HL-60 (cell line): ENCODE results near the gene ITPK1.
A peak's percentile ranks its signal among the peaks of the same experiment; 100 is the strongest.

Experiments
- DNase-seq, 2 experiments: peaks; one replicate each; pipeline ENCODE4 v3.0.0-alpha.2; 2010 to 2020; ENCODE audit warnings: low read depth in 1 of 2, low spot score in 1 of 2
- H3K27ac ChIP-seq: fragments of 250-450 bp; sonication (Bioruptor Pico); replicated peaks from 2 replicates; pipeline ENCODE4 v1.5.1; 2020; ENCODE audit warnings: mild to moderate bottlenecking, moderate library complexity
- H3K27me3 ChIP-seq: fragments of 250-450 bp; sonication (Bioruptor Pico); 2 replicates; pipeline ENCODE4 v1.5.1; 2021; ENCODE audit warnings: mild to moderate bottlenecking, moderate library complexity; ENCODE audit not compliant: insufficient read depth, poor library complexity, severe bottlenecking
- H3K4me3 ChIP-seq: replicated peaks from 2 replicates; pipeline ENCODE4 v1.5.1; 2011; ENCODE audit warnings: mild to moderate bottlenecking, control low read depth, low read length; ENCODE audit not compliant: insufficient read depth
- CTCF ChIP-seq: IDR thresholded peaks from one replicate; pipeline ENCODE4 v1.5.1; 2011; ENCODE audit warnings: low read length, control low read depth, inconsistent platforms; ENCODE audit not compliant: insufficient read depth
- GABPA ChIP-seq: IDR thresholded peaks from 2 replicates; pipeline ENCODE4 v1.6.1; 2012; ENCODE audit warnings: low read depth
- POLR2AphosphoS5 ChIP-seq: IDR thresholded peaks from 2 replicates; pipeline ENCODE4 v1.6.1; 2012; ENCODE audit warnings: low read depth
- SPI1 ChIP-seq: IDR thresholded peaks from 2 replicates; pipeline ENCODE4 v1.6.1; 2012; ENCODE audit warnings: low read depth, mild to moderate bottlenecking, borderline replicate concordance
- TF ChIP-seq, protein P1 (sequence below): IDR thresholded peaks from 2 replicates; pipeline ENCODE4 v1.6.1; 2012; ENCODE audit warnings: low read depth; ENCODE audit not compliant: insufficient replicate concordance

ITPK1 gene

GRCh38 chr14:93122826-93123225 lies 7.1 kb upstream of the ITPK1 start:
- TF ChIP-seq POLR2AphosphoS5 = no peak
- TF ChIP-seq SPI1 = no peak
- no peak for TF ChIP-seq GABPA
- TF ChIP-seq, protein P1, sequence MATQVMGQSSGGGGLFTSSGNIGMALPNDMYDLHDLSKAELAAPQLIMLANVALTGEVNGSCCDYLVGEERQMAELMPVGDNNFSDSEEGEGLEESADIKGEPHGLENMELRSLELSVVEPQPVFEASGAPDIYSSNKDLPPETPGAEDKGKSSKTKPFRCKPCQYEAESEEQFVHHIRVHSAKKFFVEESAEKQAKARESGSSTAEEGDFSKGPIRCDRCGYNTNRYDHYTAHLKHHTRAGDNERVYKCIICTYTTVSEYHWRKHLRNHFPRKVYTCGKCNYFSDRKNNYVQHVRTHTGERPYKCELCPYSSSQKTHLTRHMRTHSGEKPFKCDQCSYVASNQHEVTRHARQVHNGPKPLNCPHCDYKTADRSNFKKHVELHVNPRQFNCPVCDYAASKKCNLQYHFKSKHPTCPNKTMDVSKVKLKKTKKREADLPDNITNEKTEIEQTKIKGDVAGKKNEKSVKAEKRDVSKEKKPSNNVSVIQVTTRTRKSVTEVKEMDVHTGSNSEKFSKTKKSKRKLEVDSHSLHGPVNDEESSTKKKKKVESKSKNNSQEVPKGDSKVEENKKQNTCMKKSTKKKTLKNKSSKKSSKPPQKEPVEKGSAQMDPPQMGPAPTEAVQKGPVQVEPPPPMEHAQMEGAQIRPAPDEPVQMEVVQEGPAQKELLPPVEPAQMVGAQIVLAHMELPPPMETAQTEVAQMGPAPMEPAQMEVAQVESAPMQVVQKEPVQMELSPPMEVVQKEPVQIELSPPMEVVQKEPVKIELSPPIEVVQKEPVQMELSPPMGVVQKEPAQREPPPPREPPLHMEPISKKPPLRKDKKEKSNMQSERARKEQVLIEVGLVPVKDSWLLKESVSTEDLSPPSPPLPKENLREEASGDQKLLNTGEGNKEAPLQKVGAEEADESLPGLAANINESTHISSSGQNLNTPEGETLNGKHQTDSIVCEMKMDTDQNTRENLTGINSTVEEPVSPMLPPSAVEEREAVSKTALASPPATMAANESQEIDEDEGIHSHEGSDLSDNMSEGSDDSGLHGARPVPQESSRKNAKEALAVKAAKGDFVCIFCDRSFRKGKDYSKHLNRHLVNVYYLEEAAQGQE = no peak
- TF ChIP-seq CTCF = no peak
- H3K27ac ChIP-seq = no peak overlapping the region
- no peak for DNase-seq
- no peaks in the 10 kb centered on the region for H3K27me3 ChIP-seq
- H3K4me3 ChIP-seq = no peak overlapping the region

- no peak overlapping the region for H3K27ac ChIP-seq
- H3K27me3 ChIP-seq = no peaks in the 10 kb centered on the region
- TF ChIP-seq, protein P1 = no peak
- TF ChIP-seq POLR2AphosphoS5 = no peak
- no peak for TF ChIP-seq CTCF
- H3K4me3 ChIP-seq = no peak overlapping the region
- no peak for DNase-seq
Observed at GRCh38 chr14:93121030-93121834, 5.5 kb upstream of the ITPK1 start.

- H3K4me3 ChIP-seq = no peak overlapping the region
- peak in 1 of 2 experiments; percentile 17 for DNase-seq
- peak; percentile 44; the same call in 1 of the 2 replicates for TF ChIP-seq SPI1
- TF ChIP-seq GABPA = no peak
- H3K27me3 ChIP-seq = no peaks in the 10 kb centered on the region
- H3K27ac ChIP-seq = no peak overlapping the region
Observed at GRCh38 chr14:93120517-93120916, 4.8 kb upstream of the ITPK1 start.

DNA sequence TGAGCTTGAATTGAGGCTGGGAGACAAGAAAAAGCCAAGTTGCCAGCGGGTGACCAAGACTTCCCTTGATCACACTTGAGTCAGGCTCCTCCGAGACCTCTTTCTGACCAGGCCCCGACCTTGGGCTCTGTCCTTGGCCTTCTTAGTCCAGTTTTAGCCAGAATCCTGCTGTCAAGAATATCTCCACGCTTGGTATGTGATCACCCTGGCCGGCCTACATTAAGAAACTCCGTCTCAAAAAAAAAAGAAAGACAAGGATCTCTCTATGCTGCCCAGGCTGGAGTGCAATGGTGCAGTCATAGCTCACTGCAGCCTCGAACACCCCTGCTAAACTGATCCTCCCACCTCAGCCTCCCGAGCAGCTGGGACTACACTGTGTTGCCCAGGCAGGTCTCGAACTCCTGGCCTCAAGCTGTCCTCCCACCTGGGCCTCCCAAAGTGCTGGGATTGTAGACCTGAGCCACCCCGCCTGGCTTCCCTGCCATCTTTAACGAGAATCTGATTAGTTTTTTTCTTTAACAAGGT lies 1.0 kb upstream of the ITPK1 start:
- TF ChIP-seq GABPA (no peak), POLR2AphosphoS5 (no peak), CTCF (no peak), SPI1 (no peak)
- TF ChIP-seq, protein P1 = no peak
- H3K27ac ChIP-seq = peak overlapping the region; percentile 88

More for the DNA sequence above, 1.0 kb upstream of the ITPK1 start:
- DNase-seq = no peak
- Histone ChIP-seq H3K27me3 (no peaks in the 10 kb centered on the region), H3K4me3 (peak overlapping the region; percentile 56; the same call in 1 of the 2 replicates)
